ENCODE measurements around the gene FNDC10.

The FNDC10 gene

DNA sequence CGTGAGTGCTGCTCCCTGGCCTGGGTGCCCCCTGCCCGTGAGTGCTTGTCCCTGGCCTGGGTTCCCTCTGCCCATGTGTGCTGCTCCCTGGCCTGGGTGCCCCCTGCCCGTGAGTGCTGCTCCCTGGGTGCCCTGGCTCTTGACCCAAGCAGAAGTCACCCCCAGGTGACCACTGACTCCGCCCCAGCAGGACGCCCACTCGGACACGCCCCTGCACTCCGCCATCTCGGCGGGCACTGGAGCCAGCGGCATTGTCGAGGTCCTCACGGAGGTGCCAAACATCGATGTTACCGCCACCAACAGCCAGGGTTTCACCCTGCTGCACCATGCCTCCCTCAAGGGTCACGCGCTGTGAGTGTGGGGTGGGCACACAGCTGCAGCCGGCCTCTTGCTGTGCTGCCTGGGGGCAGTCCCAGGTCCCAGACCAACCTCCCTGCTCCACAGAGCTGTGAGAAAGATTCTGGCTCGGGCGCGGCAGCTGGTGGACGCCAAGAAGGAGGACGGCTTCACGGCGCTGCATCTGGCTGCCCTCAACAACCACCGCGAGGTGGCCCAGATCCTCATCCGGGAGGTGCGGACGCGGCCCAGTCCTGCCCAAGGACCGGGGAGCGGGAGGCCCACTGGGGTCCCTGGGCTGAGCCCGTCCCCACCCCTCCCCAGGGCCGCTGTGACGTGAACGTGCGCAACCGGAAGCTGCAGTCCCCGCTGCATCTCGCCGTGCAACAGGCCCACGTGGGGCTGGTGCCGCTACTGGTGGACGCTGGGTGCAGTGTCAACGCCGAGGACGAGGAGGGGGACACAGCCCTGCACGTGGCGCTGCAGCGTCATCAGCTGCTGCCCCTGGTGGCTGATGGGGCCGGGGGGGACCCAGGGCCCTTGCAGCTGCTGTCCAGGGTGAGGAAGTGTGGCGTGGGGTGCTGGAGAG lies 28.2 kb upstream of the FNDC10 start:
- peak in 1 of 2 experiments; percentile 18 for DNase-seq

DNA sequence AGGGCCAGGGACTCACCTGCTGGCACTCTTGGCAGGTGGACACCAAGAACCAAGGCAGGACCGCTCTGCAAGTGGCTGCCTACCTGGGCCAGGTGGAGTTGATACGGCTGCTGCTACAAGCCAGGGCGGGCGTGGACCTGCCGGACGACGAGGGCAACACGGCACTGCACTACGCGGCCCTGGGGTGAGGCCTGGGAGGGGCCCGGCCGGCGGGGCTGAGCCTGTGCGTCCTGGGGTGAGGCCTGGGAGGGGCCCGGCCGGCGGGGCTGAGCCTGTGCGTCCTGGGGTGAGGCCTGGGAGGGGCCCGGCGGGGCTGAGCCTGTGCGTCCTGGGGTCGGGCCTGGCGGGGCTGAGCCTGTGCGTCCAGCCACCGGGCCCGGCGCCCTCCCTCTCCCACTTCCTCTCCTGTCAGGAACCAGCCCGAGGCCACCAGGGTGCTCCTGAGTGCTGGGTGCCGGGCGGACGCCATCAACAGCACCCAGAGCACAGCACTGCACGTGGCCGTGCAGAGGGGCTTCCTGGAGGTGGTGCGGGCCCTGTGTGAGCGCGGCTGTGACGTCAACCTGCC lies 27.4 kb upstream of the FNDC10 start:
- no peak for DNase-seq

DNA sequence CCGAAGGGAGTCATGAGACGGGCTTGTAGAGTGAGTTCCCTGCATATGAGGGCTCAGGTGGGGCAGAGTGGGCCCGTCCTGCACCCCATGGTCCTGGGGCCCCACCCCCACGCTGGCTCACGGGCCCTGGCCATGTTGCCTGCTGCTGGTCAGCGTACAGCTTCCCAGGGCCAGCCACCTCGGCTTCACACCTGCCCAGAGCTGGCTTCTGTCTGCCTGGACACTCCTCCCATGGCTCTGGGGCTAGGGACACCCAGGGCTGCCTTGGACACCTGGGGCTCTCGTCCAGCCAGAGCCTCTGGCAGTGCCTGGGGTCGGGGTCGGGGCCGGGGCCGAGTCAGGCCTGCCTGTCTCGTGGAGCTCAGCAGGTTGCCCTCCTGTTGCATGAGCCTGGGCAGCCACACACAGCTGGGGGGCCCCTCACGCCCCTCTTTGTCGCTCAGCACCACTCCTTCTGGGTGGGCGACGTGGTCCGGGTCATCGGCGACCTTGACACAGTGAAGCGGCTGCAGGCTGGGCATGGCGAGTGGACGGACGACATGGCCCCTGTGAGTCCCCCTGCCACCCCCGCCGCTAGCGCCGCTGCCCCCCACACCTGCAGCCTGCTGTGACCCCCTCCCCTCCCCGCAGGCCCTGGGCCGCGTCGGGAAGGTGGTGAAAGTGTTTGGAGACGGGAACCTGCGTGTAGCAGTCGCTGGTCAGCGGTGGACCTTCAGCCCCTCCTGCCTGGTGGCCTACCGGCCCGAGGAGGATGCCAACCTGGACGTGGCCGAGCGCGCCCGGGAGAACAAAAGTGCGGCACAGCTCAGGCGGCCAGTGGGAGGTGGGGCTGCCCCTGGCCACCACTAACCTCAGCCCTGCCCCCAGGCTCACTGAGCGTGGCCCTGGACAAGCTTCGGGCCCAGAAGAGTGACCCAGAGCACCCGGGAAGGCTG lies 26.5 kb upstream of the FNDC10 start:
- DNase-seq: peak in 1 of 2 experiments; percentile 19

DNA sequence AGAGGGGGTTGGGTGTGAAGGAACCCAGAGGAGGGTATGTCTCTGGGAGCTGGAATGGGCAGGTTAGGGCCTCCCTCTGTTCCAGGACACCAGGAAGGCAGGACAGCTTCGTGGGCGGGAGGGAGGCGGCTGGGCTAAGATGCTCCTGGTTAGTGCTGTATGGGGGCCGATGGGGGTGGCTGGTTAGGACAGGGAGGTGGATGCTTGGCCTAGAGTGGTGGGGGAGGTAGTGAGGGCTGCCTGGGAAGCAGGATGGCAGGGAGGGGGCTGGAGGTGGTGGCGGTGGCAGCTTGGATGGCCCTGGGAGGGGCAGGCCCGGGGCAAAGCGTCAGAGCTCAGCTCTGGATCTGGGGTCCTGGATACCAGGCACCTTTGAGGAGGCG lies 25.9 kb upstream of the FNDC10 start:
- DNase-seq: no peak

DNA sequence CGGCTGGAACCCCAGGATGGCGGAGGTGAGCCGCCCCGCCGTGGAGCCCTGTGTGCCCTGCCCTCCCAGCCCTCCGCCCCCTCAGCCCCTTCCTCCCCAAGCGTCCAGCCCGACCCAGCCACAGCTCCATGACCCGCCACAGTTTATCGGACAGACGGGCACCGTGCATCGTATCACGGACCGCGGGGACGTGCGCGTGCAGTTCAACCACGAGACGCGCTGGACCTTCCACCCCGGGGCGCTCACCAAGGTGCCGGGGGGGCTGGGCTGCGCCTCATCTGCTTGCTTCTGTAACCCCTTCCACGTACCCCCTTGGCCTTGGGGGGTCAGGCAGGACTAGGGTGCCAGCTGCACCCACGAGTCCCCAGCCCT lies 25.5 kb upstream of the FNDC10 start:
- no peak for DNase-seq

DNA sequence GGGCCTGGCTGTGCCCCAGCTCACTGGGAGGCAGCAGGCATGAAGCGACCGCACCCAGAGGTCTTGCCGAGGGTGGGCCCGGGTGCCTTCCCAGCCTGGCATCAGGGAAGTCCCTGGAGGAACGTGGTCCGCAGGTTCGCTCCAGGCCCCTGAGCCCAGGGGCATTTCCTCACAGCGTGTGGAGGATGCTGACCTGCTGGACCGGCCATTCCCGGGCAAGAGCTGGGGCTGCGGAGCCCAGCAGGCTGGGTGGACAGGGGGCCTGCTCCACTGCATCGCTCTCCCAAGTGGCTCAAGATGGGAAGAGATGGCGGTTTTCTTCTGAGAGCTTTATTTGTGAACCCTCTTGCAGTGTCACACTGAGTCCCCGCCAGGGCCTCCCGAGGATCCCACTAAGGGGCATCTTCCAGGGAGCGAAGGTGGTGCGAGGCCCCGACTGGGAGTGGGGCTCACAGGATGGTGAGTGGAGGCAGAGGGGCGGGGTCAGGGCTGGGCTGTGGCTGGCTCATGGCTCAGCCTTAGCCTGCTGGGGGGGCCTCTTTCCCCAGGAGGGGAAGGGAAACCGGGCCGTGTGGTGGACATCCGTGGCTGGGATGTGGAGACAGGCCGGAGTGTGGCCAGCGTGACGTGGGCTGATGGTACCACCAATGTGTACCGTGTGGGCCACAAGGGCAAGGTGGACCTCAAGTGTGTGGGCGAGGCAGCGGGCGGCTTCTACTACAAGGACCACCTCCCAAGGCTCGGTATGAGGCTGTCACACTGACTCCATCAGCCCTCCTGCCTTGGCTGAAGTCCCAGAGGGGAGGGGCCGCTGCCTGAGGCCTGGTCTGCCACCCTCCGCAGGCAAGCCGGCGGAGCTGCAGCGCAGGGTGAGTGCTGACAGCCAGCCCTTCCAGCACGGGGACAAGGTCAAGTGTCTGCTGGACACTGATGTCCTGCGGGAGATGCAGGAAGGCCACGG lies 24.8 kb upstream of the FNDC10 start:
- DNase-seq: peak in 1 of 2 experiments; percentile 18

DNA sequence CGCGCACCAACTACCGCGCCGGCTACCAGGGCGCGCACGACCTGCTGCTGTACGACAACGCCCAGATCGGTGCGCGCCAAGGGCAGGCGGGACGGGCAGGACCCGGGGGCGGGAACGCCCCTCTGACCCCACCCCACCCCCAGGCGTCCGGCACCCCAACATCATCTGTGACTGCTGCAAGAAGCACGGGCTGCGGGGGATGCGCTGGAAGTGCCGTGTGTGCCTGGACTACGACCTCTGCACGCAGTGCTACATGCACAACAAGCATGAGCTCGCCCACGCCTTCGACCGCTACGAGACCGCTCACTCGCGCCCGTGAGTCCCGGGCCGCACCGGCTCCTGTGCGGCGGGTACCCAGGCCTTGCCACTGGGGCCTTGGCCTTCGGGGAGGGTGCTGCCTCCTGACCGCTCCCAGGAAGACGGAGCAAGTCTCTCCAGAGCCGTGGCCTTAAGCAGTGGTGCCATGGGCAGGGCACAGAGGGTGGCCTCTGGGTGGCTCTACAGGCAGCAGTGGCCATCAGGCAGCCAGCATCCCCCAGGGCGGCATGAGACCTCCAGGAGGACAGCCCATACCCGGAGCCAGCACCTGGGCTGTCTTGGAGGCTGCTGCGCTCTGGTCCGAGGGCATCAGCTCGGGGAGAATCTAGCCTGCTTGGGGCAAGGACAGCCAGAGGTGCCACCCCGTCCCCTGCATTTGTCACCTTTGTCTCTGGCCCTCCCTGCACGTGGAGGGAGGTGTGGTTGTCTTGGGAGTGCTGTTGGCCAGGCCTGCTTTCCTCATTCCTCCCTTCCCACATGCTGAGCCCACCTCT lies 23.9 kb upstream of the FNDC10 start:
- peak in 1 of 2 experiments; percentile 18 for DNase-seq

DNA sequence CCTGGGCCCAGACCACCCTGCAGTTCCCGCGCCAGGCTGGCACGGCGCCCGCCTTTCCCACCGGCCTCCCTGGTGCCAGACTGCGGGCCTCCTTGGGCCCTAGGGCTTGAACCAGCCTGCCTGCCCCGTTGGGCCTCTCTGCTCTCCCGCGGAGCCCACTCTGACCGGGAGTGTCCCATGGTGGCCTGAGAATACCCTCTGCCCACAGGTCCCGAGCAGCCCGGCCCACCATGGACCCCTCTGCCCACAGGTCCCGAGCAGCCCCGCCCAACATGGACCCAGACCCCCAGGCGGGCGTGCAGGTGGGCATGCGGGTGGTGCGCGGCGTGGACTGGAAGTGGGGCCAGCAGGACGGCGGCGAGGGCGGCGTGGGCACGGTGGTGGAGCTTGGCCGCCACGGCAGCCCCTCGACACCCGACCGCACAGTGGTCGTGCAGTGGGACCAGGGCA lies 23.3 kb upstream of the FNDC10 start:
- no peak for DNase-seq

DNA sequence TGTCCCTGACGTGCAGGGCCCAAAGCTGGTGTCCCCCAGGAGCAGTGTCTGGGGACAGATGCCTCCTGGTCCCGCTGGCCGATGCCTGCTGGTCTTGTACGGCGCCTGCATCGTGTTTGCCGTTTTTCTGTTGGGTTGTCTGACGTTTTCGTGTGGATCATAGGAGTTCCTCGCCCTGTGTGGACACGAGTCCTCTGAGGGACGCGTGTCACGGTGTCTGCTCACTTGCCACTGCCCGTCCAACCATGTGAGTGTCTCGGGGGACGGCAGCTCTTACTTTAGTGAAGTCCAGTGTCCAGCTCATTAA lies 22.8 kb upstream of the FNDC10 start:
- DNase-seq: no peak

DNA sequence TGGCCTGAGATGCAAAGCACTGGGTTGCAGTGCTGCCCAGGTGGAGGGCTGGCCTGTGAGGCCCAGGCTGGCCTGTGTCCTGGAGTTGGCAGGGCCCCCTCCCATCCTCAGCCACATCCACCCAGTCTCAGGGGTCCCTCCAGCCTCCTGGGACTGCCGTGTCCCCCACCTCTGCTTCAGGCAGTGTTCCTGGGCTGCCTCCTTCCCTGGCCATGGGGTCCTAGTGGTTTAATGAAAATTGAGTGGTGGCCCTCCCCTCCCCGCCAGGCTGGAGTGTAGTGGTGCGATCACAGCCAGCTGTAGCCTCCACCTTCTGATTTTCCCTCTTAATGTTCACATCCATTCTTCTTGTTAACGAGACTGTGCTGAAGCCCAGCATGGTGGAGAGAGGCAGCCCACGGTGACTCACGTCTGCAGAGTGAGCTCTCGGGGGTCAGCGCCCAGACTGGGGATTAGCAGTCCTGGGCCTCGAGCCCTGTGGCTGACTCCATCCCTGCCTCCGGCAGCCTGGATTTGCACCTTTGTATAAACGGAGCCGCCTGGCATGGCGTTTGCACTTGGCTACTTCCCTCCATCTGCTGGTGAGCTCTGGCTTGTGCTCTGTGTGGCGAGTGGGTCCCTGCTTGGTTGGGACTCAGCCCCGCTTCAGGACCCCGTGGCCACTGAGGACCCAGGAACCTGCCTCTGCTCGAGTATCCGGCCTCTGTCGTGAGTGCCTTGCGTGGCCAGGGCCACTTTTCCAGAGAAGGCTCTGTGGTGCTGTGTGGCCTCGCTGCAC lies 22.3 kb upstream of the FNDC10 start:
- DNase-seq: peak in 1 of 2 experiments; percentile 23

DNA sequence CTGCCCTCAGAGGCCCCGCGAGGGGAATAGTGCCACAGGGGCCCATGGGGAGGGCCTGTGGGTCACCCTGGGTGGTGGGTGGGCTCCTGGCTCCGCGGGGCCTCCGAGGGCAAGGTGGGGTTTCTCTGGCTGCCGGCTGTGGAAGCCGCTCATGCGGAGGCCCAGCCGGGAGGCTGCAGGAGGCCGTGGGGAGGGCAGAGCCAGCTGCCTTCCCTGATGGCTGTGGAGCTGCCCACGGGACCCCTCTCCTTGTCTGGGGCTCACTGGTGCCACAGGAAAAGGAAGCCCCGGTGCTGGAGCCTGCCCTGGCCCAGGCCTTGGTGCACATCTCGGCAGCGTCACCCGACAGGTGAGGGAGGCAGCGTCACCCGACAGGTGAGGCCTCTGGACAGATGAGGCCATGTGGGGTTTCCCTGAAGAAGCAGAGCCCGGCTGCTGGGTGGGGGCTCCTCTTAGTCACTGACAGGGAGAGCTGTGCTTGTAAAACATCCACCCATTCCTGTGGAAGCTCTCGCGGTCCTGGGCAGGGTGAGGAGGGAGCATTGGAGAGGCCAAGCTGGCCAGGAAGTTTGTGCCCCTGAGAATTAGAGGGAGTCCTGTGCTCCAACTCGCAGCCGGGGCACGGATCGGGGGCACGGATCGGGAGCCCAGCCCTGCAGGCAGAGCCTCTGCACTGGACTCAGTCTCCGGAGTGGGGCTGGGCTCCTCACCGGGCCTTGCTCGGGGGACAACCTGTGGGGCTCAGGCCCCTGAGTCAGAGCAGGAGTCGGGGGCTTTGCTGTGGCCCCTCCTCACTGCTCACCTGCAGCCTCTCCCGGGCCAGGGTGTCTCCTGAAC lies 21.5 kb upstream of the FNDC10 start:
- DNase-seq: no peak

DNA sequence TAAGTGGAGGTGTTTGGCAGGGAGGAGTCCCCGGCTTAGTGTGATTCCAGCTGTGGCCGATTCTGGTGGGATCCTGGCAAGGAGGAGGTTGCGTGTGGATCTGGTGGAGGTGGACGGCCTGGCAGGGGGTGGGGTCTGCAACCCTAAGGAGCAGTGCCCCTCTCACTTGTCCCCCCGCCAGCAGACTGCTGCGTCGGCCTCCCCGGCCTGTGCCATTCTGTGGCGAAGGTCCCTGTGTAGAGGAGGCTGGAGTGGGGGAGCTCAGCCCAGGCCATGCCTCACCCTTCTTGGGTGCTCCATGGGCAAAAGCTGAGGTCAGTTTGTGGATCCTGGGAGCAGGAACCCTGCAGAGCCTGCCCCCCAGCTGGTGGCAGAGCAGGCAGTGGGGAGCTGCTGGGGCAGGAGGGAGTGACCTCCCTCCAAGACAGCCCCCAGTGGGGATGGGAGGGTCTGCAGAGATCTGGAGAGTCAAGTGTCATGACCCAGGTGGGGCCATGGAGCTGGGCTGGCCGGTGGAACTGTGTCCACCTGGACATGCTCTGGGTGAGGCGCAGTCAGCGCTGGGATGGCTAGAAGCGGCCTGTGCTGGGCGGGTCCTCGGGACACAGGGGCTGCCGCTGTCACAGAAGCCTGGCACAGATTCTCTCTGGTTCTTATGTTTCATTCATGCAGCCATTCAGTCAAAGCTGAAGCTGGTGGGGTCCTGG lies 20.7 kb upstream of the FNDC10 start:
- DNase-seq: peak in 1 of 2 experiments; percentile 19

DNA sequence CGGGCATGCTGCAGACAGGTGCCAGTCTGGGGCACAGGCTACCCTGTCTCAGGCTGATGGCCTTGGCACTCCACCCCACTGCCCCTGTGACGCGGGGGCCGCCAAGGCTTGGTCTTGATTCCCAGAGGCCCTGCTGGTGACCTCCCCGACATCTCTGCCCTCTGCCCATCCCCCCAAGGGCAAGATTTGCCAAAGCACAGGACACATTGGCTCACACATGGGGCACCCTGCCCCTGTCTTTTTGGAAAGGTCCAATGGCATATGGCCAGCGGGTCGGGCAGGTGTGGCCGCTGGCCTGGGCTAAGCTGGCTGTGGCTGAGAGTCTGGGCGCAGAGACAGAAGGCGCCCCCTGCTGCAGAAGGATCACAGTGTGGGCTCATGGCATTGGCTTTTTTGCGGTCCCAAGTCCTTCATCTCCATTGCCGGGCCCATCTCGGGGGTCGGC lies 20.0 kb upstream of the FNDC10 start:
- DNase-seq: peak; percentile 19 to 37

DNA sequence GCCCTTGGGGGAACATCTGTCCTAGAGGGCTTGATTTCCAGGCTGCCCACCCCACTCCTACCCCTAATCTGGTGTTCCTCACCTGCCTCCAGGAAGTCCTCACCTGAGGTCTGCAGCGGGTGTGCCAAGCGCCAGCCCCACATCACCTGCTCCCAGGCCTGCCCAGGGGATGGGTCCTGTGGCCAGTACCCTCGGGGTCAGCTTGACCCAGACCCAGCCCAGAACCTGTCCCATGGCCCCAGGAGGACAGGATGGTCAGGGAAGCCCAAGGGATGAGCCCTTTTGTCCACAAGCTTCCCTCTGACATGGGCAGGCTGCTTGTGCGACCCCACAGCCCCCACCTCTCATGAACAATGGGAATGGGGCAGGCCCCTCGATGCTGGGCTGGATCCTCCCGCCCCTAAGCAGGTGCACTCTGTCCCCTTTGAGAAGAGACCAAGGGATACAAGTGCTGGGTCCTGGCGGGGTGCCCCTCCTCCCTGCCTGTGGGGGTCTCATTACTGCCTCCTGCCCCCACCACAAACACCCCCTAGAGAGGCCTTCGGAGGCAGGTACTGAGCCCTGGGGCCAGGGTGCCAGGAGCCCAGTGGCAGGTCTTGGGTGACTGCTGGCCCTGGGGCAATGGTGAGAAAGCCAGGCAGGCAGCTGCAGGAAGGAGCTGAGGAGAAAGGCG lies 18.6 kb upstream of the FNDC10 start:
- no peak for DNase-seq

DNA sequence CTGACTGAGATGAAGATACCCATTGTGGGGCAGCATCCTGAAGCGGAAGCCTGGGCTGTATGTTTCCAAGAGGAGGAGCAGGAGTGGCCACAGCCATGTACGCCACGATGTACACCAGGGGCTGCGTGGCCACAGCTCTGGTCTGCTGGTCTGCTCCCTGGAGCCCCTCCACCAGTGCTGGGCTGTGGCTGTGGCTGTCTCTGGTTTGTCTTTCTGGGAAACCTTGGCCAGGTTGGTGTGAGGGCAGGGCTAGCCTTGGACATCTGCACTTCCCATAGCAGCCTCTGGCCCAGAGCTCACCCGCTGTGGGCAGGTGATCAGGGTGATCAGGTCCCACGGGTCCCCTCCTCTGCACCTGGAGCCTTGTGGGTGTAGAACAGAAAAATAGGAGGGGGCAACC lies 18.0 kb upstream of the FNDC10 start:
- DNase-seq: no peak

DNA sequence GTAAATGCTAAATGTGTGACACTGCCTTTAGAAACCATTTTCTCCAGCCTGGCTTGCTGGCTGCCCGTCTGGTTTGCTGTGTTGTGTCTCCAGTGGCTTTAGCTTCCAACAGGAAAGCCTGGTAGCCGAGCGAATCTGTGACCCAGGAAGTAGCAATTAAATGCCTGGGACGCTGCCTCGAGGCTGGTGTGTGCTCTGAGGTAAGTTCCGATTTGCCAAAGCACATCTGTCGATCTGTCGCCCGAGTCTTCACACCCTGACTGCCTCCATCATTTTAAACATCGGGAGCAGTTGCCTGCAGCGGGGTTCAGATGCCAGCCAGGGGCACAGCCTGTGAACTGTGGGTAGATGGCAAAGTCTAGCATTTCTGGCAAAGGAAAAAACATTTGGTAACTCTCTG lies 17.6 kb upstream of the FNDC10 start:
- no peak for DNase-seq

DNA sequence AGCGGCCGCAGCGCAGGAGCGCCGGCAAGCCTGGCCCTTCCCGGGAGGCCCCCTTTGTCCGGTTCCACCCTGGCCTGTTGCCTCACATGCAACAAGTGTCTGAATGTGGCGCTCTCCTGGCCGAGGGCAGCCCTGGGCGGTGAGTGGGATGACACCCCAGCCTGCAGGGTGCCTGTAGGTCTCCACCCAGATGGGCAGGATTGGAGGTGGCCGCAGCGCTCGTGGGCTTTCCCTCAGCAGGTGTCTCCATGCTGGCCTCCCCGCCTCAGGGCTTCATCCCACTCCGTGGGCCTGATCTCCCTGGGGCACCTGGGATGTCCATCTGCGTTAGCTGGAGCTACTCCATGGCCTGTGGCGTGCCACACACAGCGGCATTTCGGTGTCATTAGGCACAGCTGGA lies 16.9 kb upstream of the FNDC10 start:
- DNase-seq: peak in 1 of 2 experiments; percentile 16
